SK-N-SH (cell line): ENCODE data around the gene GDA. TPM values are rescaled to one million over a fixed set of nuclear protein-coding genes. Genes with fewer than 3 reads are reported as not detected.

Experiments
- CTCF ChIA-PET: fragments of 300-600, 350-600 bp; formaldehyde crosslinking; extraction: SDS; loops from one replicate; lab custom pipeline; 2021; lab: Yijun Ruan, JAX
- POLR2A ChIA-PET: fragments of 350-600 bp; sonication (Branson Sonifier 250); formaldehyde crosslinking; extraction: SDS; loops from one replicate; lab custom pipeline; 2020; ENCODE audit warnings: antibody characterized with exemption, inconsistent platforms; lab: Yijun Ruan, JAX
- DNase-seq: peaks from one replicate; pipeline ENCODE4 v3.0.0; 2012
- H2AFZ ChIP-seq: fragments of 200-600 bp; sonication (generic); 2 replicates; pipeline ENCODE4 v1.8.1; 2016; ENCODE audit warnings: antibody characterized with exemption, mild to moderate bottlenecking, low read depth
- H3F3A ChIP-seq: fragments of 200-600 bp; sonication (generic); replicated peaks from 2 replicates; pipeline ENCODE3; 2016; ENCODE audit warnings: antibody characterized with exemption, mild to moderate bottlenecking; ENCODE audit not compliant: insufficient read depth
- H3K27ac ChIP-seq, 2 experiments: fragments of 200-500 bp in 1 of 2; fragments of 200-600 bp in 1 of 2; sonication (Bioruptor generic) in 1 of 2; sonication (generic), shearing (Covaris generic) in 1 of 2; 2 replicates each; pipeline versions ENCODE4 v1.5.1 to v1.6.1; 2014 to 2016; ENCODE audit warnings: low read depth in 2 of 2, inconsistent platforms in 1 of 2, low read length in 1 of 2, mild to moderate bottlenecking in 1 of 2, mixed read lengths in 1 of 2
- H3K27me3 ChIP-seq: fragments of 200-600 bp; sonication (generic), shearing (Covaris generic); 2 replicates; pipeline ENCODE4 v1.6.1; 2016; ENCODE audit warnings: mixed run types; ENCODE audit not compliant: insufficient read depth
- H3K36me3 ChIP-seq, 2 experiments: fragments of 200-500 bp in 1 of 2; fragments of 200-600 bp in 1 of 2; sonication (Bioruptor generic) in 1 of 2; sonication (generic) in 1 of 2; replicated peaks in 1 of 2; 2 replicates each; pipeline versions ENCODE3 to v1.5.1; 2014 to 2016; ENCODE audit warnings: low read length in 1 of 2, mild to moderate bottlenecking in 1 of 2; ENCODE audit not compliant: insufficient read depth in 2 of 2, control insufficient read depth in 1 of 2
- H3K4me1 ChIP-seq, 2 experiments: fragments of 200-500 bp in 1 of 2; fragments of 200-600 bp in 1 of 2; sonication (Bioruptor generic) in 1 of 2; sonication (generic), shearing (Covaris generic) in 1 of 2; 2 replicates each; pipeline versions ENCODE4 v1.5.1 to v1.6.1; 2014 to 2016; ENCODE audit warnings: low read depth in 1 of 2, low read length in 1 of 2, mixed run types in 1 of 2; ENCODE audit not compliant: insufficient read depth in 2 of 2, control insufficient read depth in 1 of 2
- H3K4me2 ChIP-seq: fragments of 200-600 bp; sonication (generic), shearing (Covaris generic); 2 replicates; pipeline ENCODE4 v1.6.1; 2017; ENCODE audit warnings: mixed run types
- H3K4me3 ChIP-seq, 2 experiments: fragments of 200-500 bp in 1 of 2; fragments of 200-600 bp in 1 of 2; sonication (Bioruptor generic) in 1 of 2; sonication (generic), shearing (Covaris generic) in 1 of 2; 2 replicates each; pipeline versions ENCODE4 v1.5.1 to v1.8.1; 2014 to 2016; ENCODE audit warnings: low read depth in 2 of 2, inconsistent platforms in 1 of 2, low read length in 1 of 2, mild to moderate bottlenecking in 1 of 2, mixed read lengths in 1 of 2, moderate library complexity in 1 of 2
- H3K79me2 ChIP-seq: fragments of 200-600 bp; sonication (generic); 2 replicates; pipeline ENCODE4 v1.8.1; 2017; ENCODE audit warnings: mild to moderate bottlenecking; ENCODE audit not compliant: insufficient read depth
- H3K9ac ChIP-seq: fragments of 200-600 bp; sonication (generic); 2 replicates; pipeline ENCODE4 v1.6.1; 2017; ENCODE audit warnings: mixed run types
- H3K9me2 ChIP-seq: fragments of 200-600 bp; sonication (generic); 2 replicates; pipeline ENCODE4 v1.6.1; 2017; ENCODE audit warnings: mixed run types
- H3K9me3 ChIP-seq: fragments of 200-600 bp; sonication (generic); 2 replicates; pipeline ENCODE4 v1.6.1; 2017; ENCODE audit warnings: mixed run types, mild to moderate bottlenecking, moderate library complexity
- H4K20me1 ChIP-seq: fragments of 200-600 bp; sonication (generic); 2 replicates; pipeline ENCODE4 v1.6.1; 2017; ENCODE audit warnings: mild to moderate bottlenecking, mixed run types; ENCODE audit not compliant: insufficient read depth
- ELF1 ChIP-seq: IDR thresholded peaks from 2 replicates; pipeline ENCODE4 v1.4.0; 2012
- EP300 ChIP-seq, 2 experiments: IDR thresholded peaks; 2 replicates each; pipeline versions ENCODE4 v1.4.0 to v1.6.1; 2012; ENCODE audit warnings: borderline replicate concordance in 1 of 2, low read depth in 1 of 2, low read length in 1 of 2
- EZH2phosphoT487 ChIP-seq: fragments of 200-600 bp; sonication (generic); IDR thresholded peaks from 2 replicates; pipeline ENCODE4 v1.6.1; 2017; ENCODE audit warnings: low read depth, mixed run types, mild to moderate bottlenecking, antibody characterized with exemption, moderate library complexity, borderline replicate concordance
- FOXJ3 ChIP-seq: sonication (generic); formaldehyde crosslinking; IDR thresholded peaks from 2 replicates; pipeline ENCODE4 v1.5.1; 2020; ENCODE audit warnings: mild to moderate bottlenecking, missing genetic modification reagents
- FOXM1 ChIP-seq: IDR thresholded peaks from 2 replicates; pipeline ENCODE4 v1.4.0; 2012; ENCODE audit warnings: low read depth, mild to moderate bottlenecking
- GABPA ChIP-seq: IDR thresholded peaks from 2 replicates; pipeline ENCODE4 v1.4.0; 2012; ENCODE audit warnings: low read depth, mild to moderate bottlenecking
- GATA2 ChIP-seq: sonication (generic); formaldehyde crosslinking; IDR thresholded peaks from 2 replicates; pipeline ENCODE4 v1.5.0; 2020; ENCODE audit warnings: mild to moderate bottlenecking, missing genetic modification reagents
- JUND ChIP-seq: IDR thresholded peaks from 2 replicates; pipeline ENCODE4 v1.4.0; 2012
- MEF2A ChIP-seq: IDR thresholded peaks from 2 replicates; pipeline ENCODE4 v1.4.0; 2012; ENCODE audit warnings: low read depth, borderline replicate concordance
- MXI1 ChIP-seq: IDR thresholded peaks from 2 replicates; pipeline ENCODE4 v1.6.1; 2012; ENCODE audit warnings: mild to moderate bottlenecking, low read depth, low read length, improper control_type of control experiment
- NRF1 ChIP-seq: IDR thresholded peaks from 2 replicates; pipeline ENCODE4 v1.6.1; 2012; ENCODE audit warnings: low read depth, mild to moderate bottlenecking, low read length
- POLR2AphosphoS5 ChIP-seq: IDR thresholded peaks from 2 replicates; pipeline ENCODE4 v1.6.1; 2012; ENCODE audit warnings: low read depth, low read length
- RAD21 ChIP-seq: IDR thresholded peaks from 2 replicates; pipeline ENCODE4 v1.6.1; 2012; ENCODE audit warnings: mild to moderate bottlenecking, low read length
- RCOR1 ChIP-seq: fragments of 150-350 bp; IDR thresholded peaks from 2 replicates; pipeline ENCODE4 v1.6.1; 2017; ENCODE audit warnings: antibody characterized with exemption, low read length
- RFX5 ChIP-seq: IDR thresholded peaks from 2 replicates; pipeline ENCODE4 v1.6.1; 2012; ENCODE audit warnings: mild to moderate bottlenecking, improper control_type of control experiment, low read length
- SIN3A ChIP-seq: IDR thresholded peaks from 2 replicates; pipeline ENCODE4 v1.6.1; 2012; ENCODE audit warnings: low read depth, mild to moderate bottlenecking, low read length, moderate library complexity, borderline replicate concordance
- TCF12 ChIP-seq: IDR thresholded peaks from 2 replicates; pipeline ENCODE4 v1.4.0; 2012
- YY1 ChIP-seq: IDR thresholded peaks from 2 replicates; pipeline ENCODE4 v1.4.0; 2012; ENCODE audit warnings: low read depth, mild to moderate bottlenecking
- WGBS: methylation state at CpG from one replicate; pipeline ENCODE4 v1.1.6; 2017; ENCODE audit warnings: low lambda C conversion rate; 5-methylcytosine and 5-hydroxymethylcytosine counted together
- polyA plus RNA-seq, 3 experiments: library from polyadenylated mRNA; depleted of rRNA; stranded (reverse); fragments of >200 nt; gene quantifications; 2 replicates each; pipeline ENCODE4 v1.2.3, GENCODE V29; 2012
- TF ChIP-seq, protein P1 (sequence below): fragments of 150-350 bp; IDR thresholded peaks from 2 replicates; pipeline ENCODE4 v1.6.1; 2016; ENCODE audit warnings: mild to moderate bottlenecking, low read depth, low read length
- TF ChIP-seq, protein P2 (sequence below): IDR thresholded peaks from 2 replicates; pipeline ENCODE4; 2012
- TF ChIP-seq, protein P3 (sequence below): fragments of 150-350 bp; IDR thresholded peaks from 2 replicates; pipeline ENCODE4 v1.6.1; 2017; ENCODE audit warnings: antibody characterized with exemption, low read length, low read depth, borderline replicate concordance
- TF ChIP-seq, protein P4 (sequence below): IDR thresholded peaks from 2 replicates; pipeline ENCODE4 v1.4.0; 2012; ENCODE audit warnings: low read depth

The GDA gene
- polyA plus RNA-seq, 1 of the 3 experiments (the other 2 are of a cell fraction), result not detected

DNA sequence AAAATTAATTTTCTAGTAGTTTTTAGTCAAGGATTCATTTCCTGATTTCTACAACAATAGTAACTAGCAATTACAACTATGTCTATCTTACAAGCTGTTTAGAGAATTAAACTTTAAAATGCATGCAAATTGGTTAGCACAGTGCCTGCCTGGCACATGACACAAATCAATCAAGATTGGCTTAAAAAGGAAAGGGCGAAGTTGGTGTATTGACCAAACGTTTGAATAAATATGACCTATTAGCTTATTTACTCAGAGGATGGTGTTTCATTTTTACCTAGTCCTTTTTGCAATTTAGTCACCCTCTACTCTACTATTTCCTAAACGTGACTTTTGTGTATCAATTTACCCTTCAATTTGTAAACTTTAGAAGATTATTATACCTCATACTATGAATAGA is 83.5 kb downstream of the GDA start:
- Histone ChIP-seq H3K27me3 (peaks cover 12% of the 10 kb centered on the region; the same call in 1 of the 2 replicates), H2AFZ (no peak overlapping the region), H3K4me3 (no peak overlapping the region), H3K4me2 (no peak overlapping the region), H3K4me1 (no peaks in the 10 kb centered on the region), H3K9me2 (no peaks in the 10 kb centered on the region), H3K9ac (no peak overlapping the region), H3F3A (no peaks in the 10 kb centered on the region), H3K79me2 (no peaks in the 10 kb centered on the region), H4K20me1 (no peaks in the 10 kb centered on the region), H3K36me3 (no peaks in the 10 kb centered on the region), H3K9me3 (no peaks in the 10 kb centered on the region), H3K27ac (no peak overlapping the region)
- no peak for DNase-seq
- ChIA-PET CTCF (no interaction called here), POLR2A (no interaction called here)
- no peak for TF ChIP-seq EZH2phosphoT487
- TF ChIP-seq, protein P1, sequence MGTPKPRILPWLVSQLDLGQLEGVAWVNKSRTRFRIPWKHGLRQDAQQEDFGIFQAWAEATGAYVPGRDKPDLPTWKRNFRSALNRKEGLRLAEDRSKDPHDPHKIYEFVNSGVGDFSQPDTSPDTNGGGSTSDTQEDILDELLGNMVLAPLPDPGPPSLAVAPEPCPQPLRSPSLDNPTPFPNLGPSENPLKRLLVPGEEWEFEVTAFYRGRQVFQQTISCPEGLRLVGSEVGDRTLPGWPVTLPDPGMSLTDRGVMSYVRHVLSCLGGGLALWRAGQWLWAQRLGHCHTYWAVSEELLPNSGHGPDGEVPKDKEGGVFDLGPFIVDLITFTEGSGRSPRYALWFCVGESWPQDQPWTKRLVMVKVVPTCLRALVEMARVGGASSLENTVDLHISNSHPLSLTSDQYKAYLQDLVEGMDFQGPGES, result no peak
- TF ChIP-seq, protein P2, sequence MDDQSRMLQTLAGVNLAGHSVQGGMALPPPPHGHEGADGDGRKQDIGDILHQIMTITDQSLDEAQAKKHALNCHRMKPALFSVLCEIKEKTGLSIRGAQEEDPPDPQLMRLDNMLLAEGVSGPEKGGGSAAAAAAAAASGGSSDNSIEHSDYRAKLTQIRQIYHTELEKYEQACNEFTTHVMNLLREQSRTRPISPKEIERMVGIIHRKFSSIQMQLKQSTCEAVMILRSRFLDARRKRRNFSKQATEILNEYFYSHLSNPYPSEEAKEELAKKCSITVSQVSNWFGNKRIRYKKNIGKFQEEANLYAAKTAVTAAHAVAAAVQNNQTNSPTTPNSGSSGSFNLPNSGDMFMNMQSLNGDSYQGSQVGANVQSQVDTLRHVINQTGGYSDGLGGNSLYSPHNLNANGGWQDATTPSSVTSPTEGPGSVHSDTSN, result no peak
- TF ChIP-seq POLR2AphosphoS5, result no peak
- no peak for TF ChIP-seq JUND
- TF ChIP-seq RFX5, result no peak
- no peak for TF ChIP-seq GABPA
- TF ChIP-seq, protein P3, sequence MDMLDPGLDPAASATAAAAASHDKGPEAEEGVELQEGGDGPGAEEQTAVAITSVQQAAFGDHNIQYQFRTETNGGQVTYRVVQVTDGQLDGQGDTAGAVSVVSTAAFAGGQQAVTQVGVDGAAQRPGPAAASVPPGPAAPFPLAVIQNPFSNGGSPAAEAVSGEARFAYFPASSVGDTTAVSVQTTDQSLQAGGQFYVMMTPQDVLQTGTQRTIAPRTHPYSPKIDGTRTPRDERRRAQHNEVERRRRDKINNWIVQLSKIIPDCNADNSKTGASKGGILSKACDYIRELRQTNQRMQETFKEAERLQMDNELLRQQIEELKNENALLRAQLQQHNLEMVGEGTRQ, result no peak
- TF ChIP-seq SIN3A, result no peak
- no peak for TF ChIP-seq MEF2A
- TF ChIP-seq EP300 (IDR thresholded peaks at IDR 0.05; ENCODE audit: borderline replicate concordance in 1 of 2, low read depth in 1 of 2, low read length in 1 of 2), result no peak
- no peak for TF ChIP-seq ELF1
- TF ChIP-seq FOXM1, result no peak
- TF ChIP-seq RCOR1, result no peak
- 22% methylated on average over 3 of the region's 3 CpGs for WGBS

DNA sequence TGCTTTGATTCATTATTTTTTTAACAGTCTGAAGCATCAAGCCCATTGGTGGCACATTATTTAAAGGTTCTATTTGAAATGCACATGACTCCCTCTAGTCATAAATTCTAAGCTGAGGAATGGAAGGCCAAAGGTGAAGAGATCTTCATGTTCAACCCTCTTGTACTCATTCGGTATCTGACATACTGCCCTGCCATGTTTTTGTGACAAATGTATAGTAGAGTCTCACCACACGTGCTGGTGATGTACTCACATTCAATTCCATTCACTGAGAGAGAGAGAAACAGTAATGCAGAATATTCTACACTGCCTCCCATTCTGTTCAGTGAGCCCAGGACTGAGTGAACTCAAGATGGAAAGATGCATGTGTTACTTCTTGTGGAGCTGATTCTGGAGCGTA is 98.3 kb downstream of the GDA start:
- H4K20me1 ChIP-seq, result no peaks in the 10 kb centered on the region
- H3K9me2 ChIP-seq, result no peaks in the 10 kb centered on the region
- no peaks in the 10 kb centered on the region for H3K36me3 ChIP-seq
- POLR2A ChIA-PET, result no interaction called here
- no peak for DNase-seq
- H3K79me2 ChIP-seq, result no peaks in the 10 kb centered on the region
- no peaks in the 10 kb centered on the region; the same call in 1 of the 2 replicates for H3K27me3 ChIP-seq
- no peaks in the 10 kb centered on the region for H3K9me3 ChIP-seq
- H3K27ac ChIP-seq, result no peak overlapping the region
- no peaks in the 10 kb centered on the region for H3K4me1 ChIP-seq
- CTCF ChIA-PET, result interaction anchor here (1.0 to 1.2 kb wide), 3 partner anchors 10 to 208 kb away, joined by 3 to 4 read pairs (median 3); no protein-coding TSS in a partner anchor
- no peak overlapping the region for H3K4me2 ChIP-seq
- H3K4me3 ChIP-seq, result no peak overlapping the region
- H3K9ac ChIP-seq, result no peak overlapping the region
- H2AFZ ChIP-seq, result no peak overlapping the region
- no peaks in the 10 kb centered on the region for H3F3A ChIP-seq
- 6% methylated on average over 3 of the region's 3 CpGs for WGBS
- TF ChIP-seq RCOR1 (no peak), TCF12 (no peak), EZH2phosphoT487 (no peak), NRF1 (no peak), YY1 (no peak), FOXJ3 (CRISPR knock-in tag) (no peak), FOXM1 (no peak), RAD21 (no peak), GATA2 (CRISPR knock-in tag) (no peak), MXI1 (no peak), MEF2A (no peak)
- TF ChIP-seq, protein P3, result no peak
- TF ChIP-seq, protein P4, sequence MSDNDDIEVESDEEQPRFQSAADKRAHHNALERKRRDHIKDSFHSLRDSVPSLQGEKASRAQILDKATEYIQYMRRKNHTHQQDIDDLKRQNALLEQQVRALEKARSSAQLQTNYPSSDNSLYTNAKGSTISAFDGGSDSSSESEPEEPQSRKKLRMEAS, result no peak
